Heart right ventricle (tissue), 16 donors: ENCODE results near the gene CCR3. TPM values are rescaled to one million over a fixed set of nuclear protein-coding genes. Genes with fewer than 3 reads are reported as not detected.
A peak's percentile ranks its signal among the peaks of the same experiment; 100 is the strongest.

ENCODE experiments used
- ATAC-seq, 8 donors: fragments of 200-7000 bp; cut with Tn5 transposase; one replicate each; pipeline ENCODE4 v1.9.1; 2020; ENCODE audit warnings: mild to moderate bottlenecking in 8 of 8, moderate library complexity in 8 of 8, moderate number of reproducible peaks in 1 of 8
- DNase-seq, 2 donors: peaks; one replicate each; pipeline ENCODE4 v3.0.0-alpha.2; 2020
- H3K27ac ChIP-seq, 10 donors: fragments of 200-600 bp; sonication (generic) in 2 of 10; one replicate each; pipeline versions ENCODE4 v1.5.0 to v1.8.0; 2020 to 2022; ENCODE audit warnings: mild to moderate bottlenecking in 3 of 10
- H3K27me3 ChIP-seq, 7 donors: fragments of 200-600 bp; one replicate each; pipeline ENCODE4 v1.8.0; 2021 to 2022; ENCODE audit warnings: mild to moderate bottlenecking in 2 of 7
- H3K36me3 ChIP-seq, 9 donors: fragments of 200-600 bp; sonication (generic) in 1 of 9; one replicate each; pipeline versions ENCODE4 v1.5.0 to v1.8.0; 2020 to 2022; ENCODE audit warnings: mild to moderate bottlenecking in 2 of 9
- H3K4me1 ChIP-seq, 9 donors: fragments of 200-600 bp; sonication (generic) in 1 of 9; one replicate each; pipeline versions ENCODE4 v1.5.0 to v1.8.0; 2020 to 2022; ENCODE audit warnings: mild to moderate bottlenecking in 4 of 9
- H3K4me3 ChIP-seq, 10 donors: fragments of 200-600 bp; sonication (generic) in 2 of 10; one replicate each; pipeline versions ENCODE4 v1.5.0 to v1.8.0; 2020 to 2022; ENCODE audit warnings: mild to moderate bottlenecking in 7 of 10, moderate library complexity in 2 of 10
- H3K9me3 ChIP-seq, 11 donors: fragments of 200-600 bp in 10 of 11; sonication (generic) in 2 of 11; one replicate each; pipeline versions ENCODE4 v1.5.0 to v1.8.0; 2013 to 2022; ENCODE audit warnings: mild to moderate bottlenecking in 2 of 11, control low read depth in 1 of 11, moderate library complexity in 1 of 11
- WGBS, 2 donors: extraction: QIAGEN DNeasy Blood & Tissue Kit; methylation state at CpG; one replicate each; pipeline ENCODE4 v1.1.7; 2013; ENCODE audit warnings: inconsistent platforms in 1 of 2; 5-methylcytosine and 5-hydroxymethylcytosine counted together
- intact Hi-C, 10 donors: fragments of 100-400 bp; cut with DNase I; formaldehyde crosslinking; loops; one replicate each; pipeline versions ENCODE4 v1.11.1 to v1.14.2; 2022
- long read RNA-seq, 3 donors: library from polyadenylated mRNA; unstranded; transcript quantifications; one replicate each; pipeline ENCODE4 v2.0.0, GENCODE V29; 2020 to 2021
- polyA plus RNA-seq, 2 donors: library from polyadenylated mRNA; stranded (reverse); fragments of 200-250 nt; gene quantifications; one replicate each; pipeline ENCODE4 v1.2.3, GENCODE V29; 2013
- total RNA-seq, 10 donors: library from RNA; stranded (reverse); fragmentation: NEBNext Ultra II Directional in 3 of 10; extraction: Animal tissue kit (Norgen Biotek cat#: 25700) in 3 of 10; gene quantifications; one replicate each; pipeline versions ENCODE4 v1.2.1 to v1.2.4, GENCODE V29; 2021 to 2023
- TF ChIP-seq, protein P1 (sequence below), 9 donors: fragments of 200-600 bp; sonication (generic) in 2 of 9; IDR thresholded peaks; one replicate each; pipeline versions ENCODE4 v1.5.0 to v1.8.0; 2021 to 2022; ENCODE audit warnings: antibody characterized with exemption in 9 of 9, mild to moderate bottlenecking in 5 of 9, moderate library complexity in 1 of 9
- donor health status: Arrhythmogenic right ventricular cardiomyopathy.
- donor health status: ischemic (EF 13 %, LVEDD 7.1; RV severe dilation, severe dysfunction).
- donor health status: healthy with polysubstance abuse.
- donor health status: DM: no; HTN: yes; CAD: no.
- donor health status: DM: no; HTN: no; CAD: no.
- donor health status: ischemic (EF 25% LVEDD 6.9; RV normal size, moderate dysfunction).
- donor health status: ischemic (EF 25% LVEDD 5.7; RV mildly dilated, moderate dysfunction).
- donor health status: healthy.
- donor health status: DM: yes; HTN: yes; CAD: no.
- donor health status: Ischemic cardiomyopathy.
- donor health status: ischemic (EF 35%, LVEDD 5.7; RV mildly dilated, moderate dysfunction).
- donor health status: nonischemic (EF 11% LVEDD 7.7; RV severe dilation, severe dysfunction).
- donor health status: DM: yes; HTN: yes; CAD: no.
- donor health status: PGD.
- donor health status: ischemic (EF 29% LVEDD 5.4; RV normal size, mild dysfunction).
- donor health status: nonischemic (EF 23%, LVEDD 6.1; RV moderate dilation, normal function).

Gene CCR3
- under 1 TPM in 2 of 10 donors, not detected in 8; 0.61 to 0.67 TPM for total RNA-seq
- not detected for polyA plus RNA-seq
- long read RNA-seq, donor 1 = 0 reads
- long read RNA-seq, donor 2 = 0 reads
- long read RNA-seq, donor 3 = 0 reads

DNA sequence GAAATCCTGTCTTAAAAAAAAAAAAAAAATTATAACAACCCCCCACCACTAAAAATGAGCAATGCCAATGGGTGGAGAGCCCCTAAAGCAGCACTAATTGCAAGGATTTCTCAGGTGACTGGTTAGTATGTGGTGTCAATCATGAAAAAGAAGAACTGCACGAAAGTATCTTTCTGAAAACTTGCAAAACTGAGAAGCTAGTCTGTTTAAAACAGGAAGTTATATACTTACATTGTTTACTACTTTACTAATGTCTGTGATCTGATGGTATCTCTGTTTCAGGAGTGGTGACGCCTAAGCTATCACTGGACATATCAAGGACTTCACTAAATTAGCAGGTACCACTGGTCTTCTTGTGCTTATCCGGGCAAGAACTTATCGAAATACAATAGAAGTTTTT, at the start of gene CCR3:
Gene CCR3 (plus strand): TSS at position 341 of the 400 bp plus-strand sequence. CDS start 22,699 bp downstream, outside the sequence.
- no peaks in the 10 kb centered on the region for H3K9me3 ChIP-seq
- H3K36me3 ChIP-seq = no peaks in the 10 kb centered on the region
- ATAC-seq (no peak), DNase-seq (no peak)
- TF ChIP-seq, protein P1, sequence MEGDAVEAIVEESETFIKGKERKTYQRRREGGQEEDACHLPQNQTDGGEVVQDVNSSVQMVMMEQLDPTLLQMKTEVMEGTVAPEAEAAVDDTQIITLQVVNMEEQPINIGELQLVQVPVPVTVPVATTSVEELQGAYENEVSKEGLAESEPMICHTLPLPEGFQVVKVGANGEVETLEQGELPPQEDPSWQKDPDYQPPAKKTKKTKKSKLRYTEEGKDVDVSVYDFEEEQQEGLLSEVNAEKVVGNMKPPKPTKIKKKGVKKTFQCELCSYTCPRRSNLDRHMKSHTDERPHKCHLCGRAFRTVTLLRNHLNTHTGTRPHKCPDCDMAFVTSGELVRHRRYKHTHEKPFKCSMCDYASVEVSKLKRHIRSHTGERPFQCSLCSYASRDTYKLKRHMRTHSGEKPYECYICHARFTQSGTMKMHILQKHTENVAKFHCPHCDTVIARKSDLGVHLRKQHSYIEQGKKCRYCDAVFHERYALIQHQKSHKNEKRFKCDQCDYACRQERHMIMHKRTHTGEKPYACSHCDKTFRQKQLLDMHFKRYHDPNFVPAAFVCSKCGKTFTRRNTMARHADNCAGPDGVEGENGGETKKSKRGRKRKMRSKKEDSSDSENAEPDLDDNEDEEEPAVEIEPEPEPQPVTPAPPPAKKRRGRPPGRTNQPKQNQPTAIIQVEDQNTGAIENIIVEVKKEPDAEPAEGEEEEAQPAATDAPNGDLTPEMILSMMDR (IDR thresholded peaks at IDR 0.05) = no peak
- intact Hi-C loops = no loop called here
- peak within 1 kb of the TSS in 1 of 10 donors; percentile 73 for H3K27ac ChIP-seq
- H3K27me3 ChIP-seq = peaks cover 0 to 18% (median 0%) of the 10 kb centered on the region in 7 donors
- H3K4me1 ChIP-seq = peaks cover 0 to 8% (median 0%) of the 10 kb centered on the region in 9 donors
- 77 to 85% methylated on average over 4 of the region's 4 CpGs for WGBS, 2 donors
- H3K4me3 ChIP-seq = peak within 1 kb of the TSS in 1 of 10 donors; percentile 18

DNA sequence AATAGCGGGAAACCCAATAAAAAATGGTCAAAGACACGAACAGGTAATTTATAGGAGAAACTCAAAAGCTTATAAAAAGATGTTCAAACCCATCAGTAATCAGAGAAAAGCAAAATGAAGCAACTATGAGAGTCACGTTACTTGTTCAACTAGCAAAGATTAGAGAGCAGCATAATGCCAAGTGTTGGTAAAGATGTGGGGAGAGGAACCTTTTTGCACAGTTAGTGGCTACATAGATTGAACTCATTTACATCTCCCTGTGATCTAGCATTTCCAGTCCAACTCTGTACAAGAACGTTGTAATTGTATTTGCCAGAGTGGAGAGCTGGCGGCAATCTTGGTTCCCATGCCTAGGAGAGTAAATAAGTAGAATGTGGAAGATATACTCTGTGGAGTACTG, 49.3 kb upstream of the CCR3 start:
- peaks cover 0 to 12% (median 0%) of the 10 kb centered on the region in 9 donors for H3K4me1 ChIP-seq
- DNase-seq (no peak), ATAC-seq (no peak)
- no peak overlapping the region for H3K27ac ChIP-seq
- 73 to 83% methylated on average over 5 of the region's 5 CpGs for WGBS, 2 donors
- TF ChIP-seq, protein P1 (IDR thresholded peaks at IDR 0.05) = no peak
- intact Hi-C loops = no loop called here
- H3K27me3 ChIP-seq = peaks cover 0 to 5% (median 0%) of the 10 kb centered on the region in 7 donors
- H3K36me3 ChIP-seq = no peaks in the 10 kb centered on the region
- H3K4me3 ChIP-seq = no peak overlapping the region
- H3K9me3 ChIP-seq = peaks cover 0 to 36% (median 11%) of the 10 kb centered on the region in 11 donors

DNA sequence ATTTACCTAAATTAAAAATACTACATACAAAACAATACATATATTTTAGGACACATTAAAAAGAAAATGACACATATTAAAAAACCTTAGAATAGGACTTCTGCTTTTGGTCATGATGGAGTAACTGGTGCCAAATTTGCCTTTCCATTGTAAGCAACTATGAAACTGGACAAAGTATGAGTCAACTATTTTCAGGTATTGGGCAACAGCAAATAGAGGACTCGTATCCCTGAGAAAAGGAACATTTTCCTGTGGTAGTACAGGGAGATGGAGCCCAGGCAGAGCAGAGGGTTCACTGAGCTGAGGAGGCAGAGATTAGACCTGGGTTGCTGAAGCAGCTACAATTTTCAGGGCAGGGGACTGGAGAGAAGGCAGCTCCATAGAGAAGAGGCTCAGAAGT, 48.8 kb upstream of the CCR3 start:
- no peak overlapping the region for H3K27ac ChIP-seq
- H3K27me3 ChIP-seq = peaks cover 0 to 5% (median 0%) of the 10 kb centered on the region in 7 donors
- H3K9me3 ChIP-seq = peaks cover 0 to 41% (median 11%) of the 10 kb centered on the region in 11 donors
- DNase-seq (no peak), ATAC-seq (peak in 1 of 8 donors; percentile 33)
- H3K4me3 ChIP-seq = no peak overlapping the region
- intact Hi-C loops = no loop called here
- TF ChIP-seq, protein P1 (IDR thresholded peaks at IDR 0.05) = no peak
- H3K36me3 ChIP-seq = no peaks in the 10 kb centered on the region
- WGBS, 2 donors = 75 to 78% methylated on average over 1 of the region's 1 CpG
- H3K4me1 ChIP-seq = peaks cover 0 to 12% (median 0%) of the 10 kb centered on the region in 9 donors

DNA sequence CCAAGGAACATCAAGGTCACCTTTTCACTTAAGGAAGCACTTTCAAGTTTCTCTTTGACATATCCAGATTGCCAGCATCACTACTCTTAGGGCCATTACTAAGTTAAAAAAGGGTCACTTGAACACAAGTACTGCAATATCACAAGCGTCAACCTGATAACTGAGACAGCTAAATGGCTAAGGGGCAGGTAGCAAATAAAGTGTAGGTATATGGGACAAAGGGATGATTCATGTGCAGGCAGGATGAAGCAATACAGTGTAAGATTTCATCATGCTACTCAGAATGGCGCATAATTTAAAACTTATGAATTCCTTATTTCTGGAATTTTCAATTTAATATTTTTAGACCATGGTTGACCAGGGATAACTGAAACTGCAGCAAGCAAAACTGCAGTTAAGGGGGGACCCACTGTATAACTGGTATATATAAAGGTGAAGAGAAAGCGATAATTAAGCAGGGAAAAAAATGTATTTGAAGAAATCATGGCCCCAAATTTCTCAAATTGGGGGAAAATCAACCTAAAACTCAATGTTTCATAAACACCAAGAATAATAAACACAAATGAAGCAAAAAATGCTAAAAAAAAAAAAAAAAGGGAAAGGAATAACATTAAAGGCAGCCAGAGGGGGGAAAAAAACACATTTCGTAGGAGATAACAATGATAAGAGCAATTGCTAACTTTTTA, 47.2 kb upstream of the CCR3 start:
- TF ChIP-seq, protein P1 (IDR thresholded peaks at IDR 0.05) = no peak
- Histone ChIP-seq H3K4me1 (peaks cover 0 to 12% (median 0%) of the 10 kb centered on the region in 9 donors), H3K36me3 (no peaks in the 10 kb centered on the region), H3K27ac (no peak overlapping the region), H3K27me3 (peaks cover 0 to 5% (median 0%) of the 10 kb centered on the region in 7 donors), H3K4me3 (no peak overlapping the region), H3K9me3 (peaks cover 0 to 44% (median 11%) of the 10 kb centered on the region in 11 donors)
- intact Hi-C loops = no loop called here
- ATAC-seq (no peak), DNase-seq (no peak)
- WGBS, 2 donors = 75 to 80% methylated on average over 4 of the region's 4 CpGs
